HG03064 (cell line): ENCODE measurements around the gene TPPP3.
"Not testable (repeated sequence)": the region's sequence is repeated elsewhere in the genome, so short reads cannot be mapped to it uniquely, and the experiment has no call there.

ENCODE experiments used
- ATAC-seq: cut with Tn5 transposase; IDR thresholded peaks from one replicate; pipeline ENCODE4 v1.9.1; 2021; ENCODE audit warnings: low read depth; ENCODE audit not compliant: unreplicated experiment

The TPPP3 gene

DNA sequence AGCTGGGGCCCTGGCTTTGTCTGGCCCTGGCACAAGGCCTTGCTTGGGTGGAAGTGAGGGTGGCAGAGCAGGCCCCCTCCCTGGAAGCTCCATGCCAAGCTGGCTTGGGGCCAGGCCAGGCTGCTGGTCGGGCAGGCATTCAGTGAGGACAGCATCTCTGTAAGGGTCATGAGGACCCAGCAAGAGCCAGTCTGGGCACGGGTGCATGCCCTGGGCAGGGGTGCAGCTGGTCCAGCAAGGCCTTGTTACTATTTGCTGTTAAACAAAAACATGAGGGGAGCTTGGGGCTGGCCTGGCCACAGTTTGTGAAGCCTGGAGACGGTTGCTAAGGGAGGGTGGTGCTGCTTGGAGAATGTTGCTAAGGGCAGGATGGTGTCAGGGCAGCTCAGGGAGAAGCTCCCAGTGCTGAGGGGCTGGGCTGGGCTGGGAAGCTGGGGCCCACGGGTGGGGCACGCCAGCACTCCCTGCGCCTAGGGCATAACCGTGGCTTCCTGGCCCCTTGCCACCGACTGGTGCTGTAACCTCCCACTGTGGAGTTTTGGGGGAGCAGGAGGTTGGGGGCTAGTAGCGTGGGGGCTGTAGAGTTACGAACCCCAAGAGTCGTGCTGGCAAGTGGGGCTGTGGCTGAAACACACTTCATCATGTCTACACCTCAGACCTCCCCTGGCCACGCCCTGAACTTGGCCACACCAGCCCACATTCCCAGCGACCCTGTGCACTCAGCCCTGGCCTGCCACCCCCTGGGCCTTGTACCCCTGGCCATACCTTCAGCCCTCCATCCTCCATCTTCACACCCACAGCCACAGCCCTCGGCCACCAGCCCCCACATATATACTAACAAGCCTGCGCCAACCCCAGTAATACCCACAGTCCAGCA is 1.6 kb downstream of the TPPP3 start:
- no peak for ATAC-seq

DNA sequence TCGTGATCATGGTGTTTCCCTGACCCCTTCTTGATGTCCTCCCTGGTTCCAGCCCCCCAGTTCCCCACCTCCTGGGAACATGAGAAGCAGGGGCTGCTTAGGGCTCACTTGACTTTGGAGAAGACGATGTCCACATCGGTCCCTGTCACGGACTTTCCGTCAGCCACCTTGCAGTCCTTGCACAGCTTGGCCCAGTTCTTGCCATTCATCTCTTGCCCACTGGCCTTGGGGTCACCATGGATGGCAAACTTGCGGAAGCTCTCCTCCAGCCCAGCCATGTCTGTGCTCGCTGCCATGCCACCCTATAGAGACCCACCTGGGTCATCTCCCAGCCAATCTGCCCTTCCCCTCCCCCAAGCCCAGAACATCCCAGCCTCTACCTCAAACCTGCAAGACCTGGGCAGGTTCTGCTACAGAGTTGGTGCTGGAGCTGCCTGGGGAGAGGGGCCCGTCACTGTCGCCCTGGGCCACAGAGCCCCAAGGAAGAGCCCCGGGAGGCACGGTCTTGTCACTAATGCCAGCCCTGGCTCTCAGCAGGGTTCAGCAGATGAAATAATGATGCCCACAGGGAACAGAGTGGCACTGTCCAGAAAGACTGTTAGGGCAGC is 2.4 kb downstream of the TPPP3 start:
- ATAC-seq = no peak

DNA sequence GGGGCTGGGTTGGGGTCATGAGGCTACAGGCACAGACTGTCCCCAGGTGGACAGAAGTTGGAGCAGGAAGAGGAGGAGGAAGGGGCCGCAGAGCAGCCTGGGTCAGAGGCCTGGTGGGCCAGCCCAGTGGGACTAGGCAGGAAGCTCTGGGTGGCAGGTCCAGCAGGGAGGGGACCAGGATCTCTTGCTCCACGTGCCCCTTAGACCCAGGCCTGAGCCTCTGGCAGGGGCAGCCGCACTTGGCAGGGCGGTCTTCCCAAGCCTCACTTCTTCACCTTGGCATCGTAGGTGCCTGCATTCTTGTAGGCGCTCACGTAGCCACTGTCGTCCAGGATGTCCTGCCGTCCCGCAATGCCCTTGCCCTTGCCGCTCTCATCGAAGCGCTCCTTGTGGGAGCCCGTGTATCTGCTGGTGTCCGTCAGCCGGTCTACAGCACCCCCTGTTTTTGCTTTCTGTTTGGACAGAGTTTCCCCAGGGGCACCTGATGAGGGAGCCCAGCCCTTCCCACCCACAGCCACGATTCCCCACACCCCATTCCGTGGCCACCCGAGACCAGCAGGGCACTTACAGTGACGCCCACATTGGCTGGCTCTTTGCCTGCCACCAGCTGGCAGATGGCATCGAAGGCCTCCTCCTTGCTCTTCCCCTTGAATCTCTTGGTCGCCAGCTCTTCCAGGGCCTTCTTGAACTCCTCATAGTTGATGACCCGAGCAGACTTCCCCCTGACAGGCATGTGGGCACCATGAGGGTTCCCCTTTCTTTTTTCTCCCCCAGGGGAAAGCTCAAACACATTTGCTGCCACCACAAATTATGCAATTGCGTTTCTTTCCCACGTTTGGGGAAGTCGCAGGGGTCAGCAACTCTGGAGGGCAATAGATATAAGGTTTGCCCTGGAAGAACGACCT is 3.1 kb downstream of the TPPP3 start:
- no peak for ATAC-seq

DNA sequence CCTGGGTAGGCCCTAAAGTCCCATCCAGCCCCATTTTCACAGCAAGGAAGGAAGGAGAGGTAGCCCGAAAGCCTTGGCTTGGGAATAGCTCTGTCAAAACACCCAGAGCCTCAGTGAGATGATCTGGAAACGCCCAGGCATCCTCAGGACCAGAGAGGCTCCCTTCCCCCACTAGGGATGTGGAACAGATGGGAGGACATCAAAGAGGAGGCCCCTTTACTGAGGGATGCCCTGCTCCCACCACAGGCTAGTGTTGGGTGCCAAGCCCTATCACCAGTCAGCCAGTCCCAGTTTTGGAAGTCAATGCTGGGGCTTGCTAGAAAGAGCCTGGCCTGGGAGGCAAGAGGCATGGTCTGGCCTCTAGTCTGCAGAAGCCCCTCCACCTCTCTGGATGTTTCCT is 4.7 kb downstream of the TPPP3 start:
- ATAC-seq = no peak

DNA sequence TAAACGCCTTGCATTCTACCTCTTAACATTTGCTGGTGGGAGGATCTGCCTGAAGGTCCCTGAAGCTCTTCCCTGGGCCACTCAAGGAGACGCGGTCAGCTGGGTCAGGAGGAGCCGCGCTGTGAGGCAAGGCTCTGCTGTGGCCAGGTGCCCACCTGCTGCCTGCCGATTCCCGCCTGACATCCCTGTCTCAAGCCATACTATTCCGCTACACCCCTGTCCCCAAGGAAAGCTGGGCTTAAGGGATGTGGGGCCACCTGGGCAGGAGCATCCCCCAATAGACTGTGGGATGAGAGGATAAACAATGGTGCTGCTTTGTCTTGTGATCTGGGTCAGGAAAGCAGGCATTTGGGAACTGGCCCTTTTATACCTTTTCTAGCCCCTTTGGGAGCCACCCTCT is 5.1 kb downstream of the TPPP3 start:
- ATAC-seq = no peak

DNA sequence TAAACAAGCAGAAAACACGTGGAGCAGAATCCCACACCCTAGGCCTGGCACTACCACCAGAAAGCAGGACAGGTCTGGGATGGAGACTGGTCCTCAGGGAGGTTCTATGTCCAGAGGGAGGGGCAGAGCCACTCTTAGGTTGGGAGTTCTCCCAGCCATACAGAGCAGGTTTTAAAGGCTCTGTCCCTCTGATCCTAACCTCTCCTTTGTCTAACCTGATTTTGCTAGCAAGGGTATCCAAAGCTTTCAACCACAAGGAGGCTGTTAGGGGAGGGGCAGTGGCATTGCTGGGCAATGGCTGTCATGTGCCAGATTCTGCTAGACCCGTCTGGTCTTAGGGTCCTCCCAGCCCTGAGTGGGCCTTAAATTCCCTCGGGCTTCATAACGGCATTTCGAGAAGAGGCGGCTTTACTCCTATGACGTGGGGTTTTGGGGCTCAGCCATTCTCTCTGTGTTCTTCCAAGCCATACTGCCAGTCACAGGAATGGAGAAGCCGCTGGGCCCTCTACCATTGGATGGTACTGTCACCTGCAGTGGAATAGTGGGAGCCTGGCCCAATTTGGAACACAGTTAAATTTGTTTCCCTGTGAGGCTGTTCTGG is 5.7 kb downstream of the TPPP3 start:
- ATAC-seq = no peak

GRCh38 chr16:67386861-67387455 is 6.3 kb downstream of the TPPP3 start:
- ATAC-seq = no peak

GRCh38 chr16:67384778-67385510 is 8.4 kb downstream of the TPPP3 start:
- ATAC-seq = no peak

GRCh38 chr16:67383284-67383683 is 10.0 kb downstream of the TPPP3 start:
- ATAC-seq = no peak

DNA sequence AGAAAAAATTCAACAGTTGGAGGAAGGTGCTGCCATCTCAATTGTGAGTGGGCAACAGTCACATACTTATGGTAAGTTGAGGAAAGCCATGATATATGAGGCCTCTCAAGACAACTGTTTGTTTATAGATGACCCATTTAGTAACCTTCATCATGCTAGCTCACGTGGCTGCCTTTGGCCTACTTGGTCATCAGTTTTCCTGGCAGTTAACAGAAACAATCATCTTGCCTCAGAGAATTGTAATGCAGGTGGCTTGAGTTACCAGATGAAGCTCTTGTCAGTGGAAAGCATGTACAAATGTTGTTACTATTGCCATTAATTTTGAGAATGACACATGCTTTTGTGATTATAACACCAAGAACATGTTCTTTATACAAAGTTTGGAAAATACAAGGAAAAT is 14.7 kb downstream of the TPPP3 start:
- no peak for ATAC-seq

DNA sequence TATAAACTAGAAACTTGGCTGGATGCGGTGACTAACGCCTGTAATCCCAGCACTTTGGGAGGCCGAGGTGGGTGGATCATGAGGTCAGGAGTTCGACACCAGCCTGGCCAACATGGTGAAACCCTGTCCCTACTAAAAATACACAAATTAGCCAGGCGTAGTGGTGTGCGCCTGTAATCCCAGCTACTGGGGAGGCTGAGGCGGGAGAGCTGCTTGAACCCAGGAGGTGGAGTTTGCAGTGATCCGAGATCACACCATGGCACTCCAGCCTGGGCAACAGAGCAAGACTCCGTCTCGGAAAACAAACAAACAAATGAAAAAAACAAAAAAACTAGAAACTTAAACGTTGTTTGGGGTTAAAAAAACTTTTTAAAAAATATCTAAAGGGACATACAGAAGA is 17.3 kb downstream of the TPPP3 start:
- not testable (repeated sequence) for ATAC-seq

- no peak for ATAC-seq
These were observed 20.6 kb downstream of the TPPP3 start for GRCh38 chr16:67372664-67373063.

GRCh38 chr16:67370661-67371060 is 22.6 kb downstream of the TPPP3 start:
- no peak for ATAC-seq

- no peak for ATAC-seq
These were observed 28.6 kb downstream of the TPPP3 start for GRCh38 chr16:67364600-67365235.

DNA sequence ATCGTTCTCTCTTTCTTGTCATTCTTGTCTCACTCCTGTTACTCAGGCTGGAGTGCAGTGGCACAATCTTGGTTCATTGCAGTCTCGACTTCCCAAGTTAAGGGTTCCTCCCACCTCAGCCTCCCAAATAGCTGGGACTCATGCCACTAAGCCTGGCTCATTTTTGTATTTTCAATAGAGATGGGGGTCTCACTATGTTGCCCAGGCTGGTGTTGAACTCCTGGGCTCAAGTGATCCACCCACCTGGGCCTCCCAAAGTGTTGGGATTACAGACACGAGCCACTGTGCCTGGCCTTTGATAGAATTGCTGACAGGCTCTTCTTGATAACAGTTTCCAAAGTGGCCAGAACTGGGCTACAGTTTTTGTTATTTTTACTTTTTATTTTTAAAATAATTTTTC is 32.3 kb downstream of the TPPP3 start:
- ATAC-seq = no peak

DNA sequence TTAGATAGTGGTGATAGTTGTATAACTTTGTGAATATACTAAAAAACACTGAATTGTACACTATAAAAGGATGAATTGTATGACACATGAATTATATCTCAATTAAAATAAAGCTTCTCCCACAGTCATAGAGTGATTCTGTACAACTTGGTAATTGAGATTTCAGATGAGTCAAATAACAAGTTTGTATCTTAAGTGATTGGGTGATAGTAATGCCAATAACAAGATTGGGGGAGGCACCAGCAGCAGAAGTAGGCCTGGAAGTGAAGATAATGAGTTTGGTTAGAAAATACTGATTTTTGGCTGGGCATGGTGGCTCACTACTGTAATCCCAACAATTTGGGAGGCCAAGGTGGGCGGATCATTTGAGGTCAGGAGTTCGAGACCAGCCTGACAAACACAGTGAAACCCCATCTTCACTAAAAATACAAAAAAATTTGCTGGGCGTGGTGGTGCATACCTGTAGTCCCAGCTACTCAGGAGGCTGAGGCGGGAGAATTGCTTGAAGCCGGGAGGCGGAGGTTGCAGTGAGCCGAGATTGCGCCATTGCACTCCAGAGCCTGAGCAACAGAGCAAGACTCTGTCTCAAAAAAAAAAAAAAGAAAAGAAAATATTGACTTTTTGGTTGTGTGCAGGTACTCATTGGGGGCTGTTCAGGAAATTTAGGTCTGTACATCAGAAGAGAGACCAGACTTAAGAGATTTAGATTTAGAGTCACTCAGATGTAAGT is 33.6 kb downstream of the TPPP3 start:
- ATAC-seq = not testable (repeated sequence)

DNA sequence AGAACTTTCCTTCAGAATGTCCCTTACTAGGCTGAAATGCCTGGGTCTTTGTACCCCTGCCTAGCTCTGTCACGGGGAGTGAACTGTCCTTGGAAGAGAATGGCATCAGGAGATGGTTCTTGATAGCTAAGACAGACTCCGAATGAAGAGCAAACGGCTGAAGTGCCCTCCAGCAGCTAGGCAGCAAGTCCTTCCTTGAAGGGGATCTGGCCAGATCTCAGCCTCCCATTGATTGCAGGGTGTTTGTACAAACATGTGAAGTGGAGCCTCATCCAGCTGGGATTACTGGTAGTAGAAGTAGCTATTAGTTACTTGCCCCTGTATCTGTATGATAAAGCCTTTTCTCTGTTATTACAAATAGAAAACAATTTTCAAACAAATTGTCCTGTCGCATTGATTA is 35.7 kb downstream of the TPPP3 start:
- no peak for ATAC-seq

- no peak for ATAC-seq
These were observed 36.9 kb downstream of the TPPP3 start for GRCh38 chr16:67356396-67356795.

GRCh38 chr16:67352463-67352862 is 40.8 kb downstream of the TPPP3 start:
- not testable (repeated sequence) for ATAC-seq
